ENCODE results near the gene H1-8.
"Not testable (repeated sequence)": the region's sequence is repeated elsewhere in the genome, so short reads cannot be mapped to it uniquely, and the experiment has no call there.

Gene H1-8

DNA sequence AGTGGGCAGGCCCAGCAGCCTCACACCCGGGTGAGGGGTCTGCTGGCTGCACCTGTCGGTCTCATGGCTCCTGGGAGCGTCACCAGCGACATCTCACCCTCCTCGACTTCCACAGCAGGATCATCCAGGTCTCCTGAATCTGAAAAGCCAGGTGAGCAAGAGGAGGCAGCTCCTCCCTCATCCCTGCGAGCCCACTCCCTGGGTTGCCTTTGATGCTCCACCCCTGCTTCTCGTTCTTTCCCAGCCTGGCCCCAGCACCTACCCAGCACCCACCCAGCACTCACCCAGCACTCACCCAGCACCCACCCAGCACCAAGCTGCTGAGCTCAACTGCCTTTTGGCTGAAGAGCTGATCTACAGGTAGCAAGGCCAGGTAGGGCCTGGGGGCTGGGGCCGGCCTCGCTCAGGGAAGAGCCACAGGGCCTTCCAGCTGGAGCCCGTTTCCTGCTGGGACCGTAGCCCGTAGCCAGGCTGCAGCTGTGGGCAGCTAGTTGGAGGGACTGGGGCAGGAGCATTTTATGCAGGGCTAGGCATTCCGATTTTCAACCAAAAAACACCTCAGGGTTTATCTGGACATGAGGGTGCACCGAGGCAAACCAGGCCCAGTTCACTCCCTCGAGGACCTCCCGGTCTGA lies at the start of gene H1-8:
TSS of gene H1-8 (plus strand) at position 20 of the 635 bp plus-strand sequence. CDS start at position 64, 44 bp downstream.
- DNase-seq (ENCODE audit: low read depth in 2 of 2), result no peak

DNA sequence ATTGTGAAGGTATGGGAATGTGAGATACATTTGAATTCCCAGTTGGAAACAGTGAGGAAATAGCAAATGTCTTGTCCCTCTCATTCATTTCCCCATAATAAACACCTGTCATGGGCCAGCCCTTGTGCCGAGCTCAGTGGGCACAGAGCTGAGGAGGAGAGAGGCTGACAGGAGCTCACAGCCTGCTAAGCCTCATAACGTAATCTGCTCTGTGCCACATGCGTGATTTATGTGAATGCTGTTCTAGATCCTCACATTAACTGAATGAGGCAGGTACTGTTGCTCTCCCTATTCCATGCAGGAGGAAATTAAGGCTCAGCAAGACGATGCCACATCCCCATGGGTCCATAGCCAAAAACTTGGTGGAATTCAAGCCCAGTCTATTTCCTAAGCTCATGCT lies 49.8 kb upstream of the H1-8 start:
- no peak for DNase-seq (ENCODE audit: low read depth in 2 of 2)

DNA sequence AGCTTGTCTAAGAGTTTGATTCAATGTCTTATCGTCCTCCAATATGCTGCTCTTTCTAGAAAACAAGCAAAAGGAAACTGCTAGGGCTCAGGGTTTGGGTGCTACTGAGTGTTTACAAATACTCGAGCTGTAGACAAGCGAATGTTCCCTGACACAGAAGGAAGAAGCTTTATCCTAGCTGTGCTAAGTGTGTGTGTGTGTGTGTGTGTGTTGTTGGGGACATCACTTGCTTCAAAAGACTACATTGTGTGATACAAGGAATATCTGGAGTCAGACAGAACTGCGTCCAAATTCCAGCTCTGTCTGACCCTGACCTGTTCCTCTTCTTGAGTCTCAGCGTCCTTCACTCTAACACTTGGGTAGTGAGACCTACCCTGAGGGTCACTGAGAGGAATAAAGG lies 48.5 kb upstream of the H1-8 start:
- DNase-seq (ENCODE audit: low read depth in 2 of 2), result not testable (repeated sequence)

DNA sequence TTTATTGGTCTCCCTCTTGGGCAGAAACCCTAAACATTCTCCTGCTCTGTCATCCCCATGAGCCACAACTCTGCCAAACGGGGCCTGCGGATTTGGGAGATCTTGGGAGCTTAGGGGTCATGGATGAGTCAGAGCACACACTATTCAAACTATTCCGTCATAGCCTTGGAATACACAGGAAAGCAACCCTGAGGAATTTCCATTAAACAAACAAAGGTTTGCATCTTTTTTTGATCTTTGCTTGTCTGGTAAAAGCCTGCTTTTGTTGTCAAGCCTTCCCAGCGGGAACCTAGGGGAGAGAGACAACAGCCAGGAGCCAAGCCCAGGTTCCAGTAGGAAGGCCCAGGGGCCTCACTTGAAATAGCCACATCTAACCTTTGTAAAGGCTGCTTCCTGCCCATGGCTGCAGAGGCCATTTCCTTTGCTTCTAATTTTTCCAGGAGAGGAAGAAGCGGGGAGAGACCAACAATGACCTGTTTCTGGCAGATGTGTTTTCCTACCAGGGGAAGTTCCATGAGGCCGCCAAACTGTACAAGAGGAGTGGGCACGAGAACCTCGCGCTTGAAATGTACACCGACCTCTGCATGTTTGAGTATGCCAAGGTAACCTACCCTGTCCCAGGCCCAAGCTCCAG lies 47.9 kb upstream of the H1-8 start:
- DNase-seq (ENCODE audit: low read depth in 2 of 2), result not testable (repeated sequence)

DNA sequence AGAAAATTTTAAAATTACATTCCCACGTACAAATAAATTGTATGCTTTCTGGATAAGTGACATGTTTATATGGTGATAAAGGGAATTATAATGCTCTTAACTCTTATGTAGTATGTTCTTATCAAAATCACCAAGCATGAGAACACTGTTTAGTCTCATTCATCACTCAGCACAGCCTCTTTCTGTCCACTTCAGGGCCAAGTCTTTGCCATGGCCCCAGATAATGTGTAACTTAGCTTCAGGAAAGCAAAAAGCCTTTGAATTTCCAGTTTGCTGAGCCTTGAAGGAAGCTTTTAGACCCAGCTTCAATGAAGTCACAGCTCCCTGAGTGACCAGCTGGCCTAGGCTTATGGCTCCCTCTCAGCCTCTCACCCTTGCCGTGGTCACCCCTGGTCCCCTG lies 45.1 kb upstream of the H1-8 start:
- not testable (repeated sequence) for DNase-seq (ENCODE audit: low read depth in 2 of 2)

DNA sequence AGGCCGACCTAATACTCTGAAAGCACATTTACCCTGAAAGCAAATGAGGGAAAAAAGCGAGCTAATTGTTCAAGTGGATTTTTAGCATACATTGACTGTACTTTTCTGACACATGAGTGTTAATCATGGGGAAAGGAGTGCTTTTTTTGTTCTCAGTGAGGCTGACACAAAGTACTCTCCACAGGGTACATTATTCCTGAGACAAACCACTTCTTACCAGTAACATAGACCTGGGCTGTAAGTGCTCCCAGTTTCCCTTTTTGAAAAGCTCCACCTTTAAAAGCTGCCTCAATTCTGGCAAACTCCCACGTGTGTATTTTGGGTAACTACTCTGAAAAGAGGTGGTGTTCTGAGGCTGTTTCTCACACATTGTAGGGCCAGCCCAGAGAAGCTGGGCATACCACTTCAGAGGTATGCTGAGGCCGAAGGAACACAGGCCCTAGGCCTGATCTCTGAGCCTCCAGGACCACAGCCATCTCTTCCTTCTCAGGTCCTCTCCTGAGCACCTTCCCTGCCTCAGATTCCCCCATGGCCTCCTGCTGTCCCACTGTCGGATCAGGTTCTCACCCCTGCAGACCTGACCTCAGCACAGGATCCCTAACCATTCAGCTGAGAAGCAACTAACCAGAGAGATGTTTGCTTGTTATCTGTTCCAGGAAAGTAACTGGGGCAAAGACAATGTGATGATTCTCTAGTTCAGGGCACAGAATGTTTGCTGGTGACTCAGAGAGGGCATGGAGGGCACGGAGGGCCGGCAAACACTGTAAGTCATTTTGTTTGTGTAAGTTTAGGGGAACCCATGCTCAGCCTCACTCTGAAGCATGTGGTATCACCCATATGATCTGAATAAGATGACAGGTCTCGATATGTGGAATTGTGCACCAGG lies 44.1 kb upstream of the H1-8 start:
- DNase-seq (ENCODE audit: low read depth in 2 of 2), result not testable (repeated sequence)

DNA sequence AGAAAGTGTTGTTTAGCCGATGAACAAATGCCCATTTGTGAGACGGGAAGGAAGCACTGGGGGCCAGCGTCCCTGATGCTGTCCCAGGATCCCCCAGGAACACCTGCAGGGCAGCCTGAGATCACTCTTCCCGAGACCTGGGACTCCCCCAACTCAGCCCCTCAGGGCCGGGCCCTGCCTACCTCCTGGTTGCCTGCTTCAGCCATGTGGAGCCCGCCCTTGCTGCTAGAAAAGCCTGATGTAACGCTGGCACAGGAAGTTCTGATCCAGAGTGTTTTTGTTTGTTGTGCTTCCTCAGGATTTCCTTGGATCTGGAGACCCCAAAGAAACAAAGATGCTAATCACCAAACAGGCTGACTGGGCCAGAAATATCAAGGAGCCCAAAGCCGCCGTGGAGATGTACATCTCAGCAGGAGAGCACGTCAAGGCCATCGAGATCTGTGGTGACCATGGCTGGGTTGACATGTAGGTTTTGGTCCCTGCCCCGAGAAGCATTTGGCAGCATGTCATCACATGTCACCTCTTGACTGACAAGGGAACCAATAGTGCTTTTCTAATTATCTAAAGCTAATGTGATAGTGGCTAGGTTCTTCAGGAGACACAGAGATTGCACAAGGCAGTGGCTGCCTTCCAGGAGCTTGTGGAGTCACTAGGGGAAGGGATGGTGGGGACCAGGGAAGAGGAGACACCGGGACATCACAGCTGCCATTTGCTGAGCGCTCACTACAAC lies 43.2 kb upstream of the H1-8 start:
- not testable (repeated sequence) for DNase-seq (ENCODE audit: low read depth in 2 of 2)

DNA sequence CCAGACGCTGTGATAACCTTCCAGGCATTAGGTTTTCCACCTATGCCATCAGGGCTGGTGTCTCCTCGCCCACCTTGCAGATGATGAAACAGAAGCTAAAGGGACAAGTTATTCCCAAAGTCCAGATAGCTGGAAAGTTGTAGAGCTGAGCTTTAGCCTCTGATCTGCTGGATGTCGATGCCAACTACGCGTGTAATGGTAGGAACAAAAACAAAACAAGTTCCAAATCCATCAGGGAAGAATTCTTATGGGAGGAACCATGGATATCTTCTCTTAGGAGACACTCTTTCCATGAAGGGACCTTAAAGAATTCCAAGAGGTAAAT lies 42.7 kb upstream of the H1-8 start:
- DNase-seq (ENCODE audit: low read depth in 2 of 2), result no peak

DNA sequence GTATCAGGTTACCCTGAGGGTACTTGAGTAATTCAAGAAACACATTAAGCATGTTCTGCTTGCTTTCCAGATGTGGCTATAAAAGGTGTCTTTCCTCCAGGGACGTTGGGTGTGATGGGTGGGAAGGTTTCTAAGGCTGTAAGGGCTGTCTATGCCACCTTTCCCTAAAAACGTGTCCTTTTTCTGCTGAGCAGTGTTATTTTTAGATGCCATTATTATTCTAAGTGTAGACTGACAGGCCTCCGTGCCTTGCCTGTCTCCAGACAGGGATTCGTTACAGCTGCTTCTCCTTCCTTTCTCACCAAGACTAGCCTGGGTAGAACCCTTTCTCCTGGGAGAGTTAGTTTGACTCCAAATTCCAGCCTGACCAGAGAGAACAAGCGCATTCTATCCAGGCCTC lies 41.3 kb upstream of the H1-8 start:
- no peak for DNase-seq (ENCODE audit: low read depth in 2 of 2)

GRCh38 chr3:129502641-129503408 lies 40.1 kb upstream of the H1-8 start:
- no peak for DNase-seq (ENCODE audit: low read depth in 2 of 2)

DNA sequence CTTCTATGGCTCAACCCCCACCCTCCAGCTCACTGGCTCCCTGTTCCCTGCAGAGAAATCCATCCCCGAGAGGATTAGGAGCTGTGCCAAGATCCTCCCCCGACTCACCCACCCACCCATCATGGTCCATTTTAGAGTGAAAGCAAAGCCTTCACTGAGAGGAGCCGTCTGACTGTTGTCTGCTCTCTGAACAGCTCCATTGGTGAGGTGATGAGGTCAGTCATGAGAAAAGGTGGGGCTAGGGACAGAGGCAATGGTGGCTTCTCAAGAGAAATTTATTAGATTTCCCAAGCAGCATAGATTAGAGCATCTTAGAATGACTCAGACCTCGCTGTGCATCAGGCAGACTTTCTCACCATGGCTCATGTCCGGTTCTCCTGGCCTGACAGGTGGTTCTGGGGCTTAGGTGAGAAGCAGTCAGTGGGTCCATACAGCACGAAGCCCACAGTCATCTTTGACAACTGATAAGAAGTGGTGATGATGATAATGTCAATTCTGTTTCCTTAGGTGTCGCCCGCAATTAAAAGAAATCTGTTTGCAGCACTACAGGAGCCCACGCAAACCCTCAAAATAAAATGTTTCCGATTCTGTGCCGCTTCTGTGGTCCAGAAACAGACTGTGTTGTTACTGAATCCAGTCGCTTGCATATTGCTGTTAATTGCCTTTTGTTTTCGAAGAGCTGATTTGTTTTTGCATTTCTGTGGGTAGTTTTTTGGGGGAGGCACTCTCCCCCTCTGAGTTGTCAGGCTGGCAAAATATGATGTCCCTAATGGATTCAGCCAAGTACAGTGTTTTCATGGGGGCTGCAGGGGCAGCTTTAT lies 39.3 kb upstream of the H1-8 start:
- DNase-seq (ENCODE audit: low read depth in 2 of 2), result no peak

DNA sequence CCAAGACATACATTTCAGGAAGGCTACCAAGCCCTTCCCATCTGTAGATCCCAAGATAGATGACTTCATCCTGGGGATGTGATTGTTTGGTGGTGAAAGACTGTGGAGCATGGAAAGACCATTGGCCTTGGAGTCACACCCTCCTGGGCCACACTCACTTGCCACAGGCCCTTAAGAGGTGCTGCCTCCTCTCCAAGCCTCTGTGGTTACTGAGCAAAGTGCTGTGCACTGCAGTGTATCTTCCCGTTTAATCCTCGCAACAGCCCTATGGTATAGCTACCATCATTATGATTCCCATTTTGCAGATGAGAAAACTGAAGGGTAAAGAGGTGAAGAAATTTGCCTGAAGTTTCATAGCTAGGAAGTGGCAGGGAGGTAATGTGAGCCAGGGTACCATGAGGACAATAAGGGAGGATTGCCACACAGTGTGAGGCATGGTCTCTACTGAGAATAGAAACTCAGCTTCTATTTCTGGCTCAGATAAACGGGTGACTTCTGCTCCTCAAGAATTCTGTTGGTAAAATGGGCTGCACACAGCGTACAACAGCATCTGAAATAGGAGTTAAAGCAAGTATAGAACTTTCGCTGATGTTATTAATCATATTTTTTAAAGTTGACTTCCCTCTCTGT lies 38.4 kb upstream of the H1-8 start:
- DNase-seq (ENCODE audit: low read depth in 2 of 2), result no peak

GRCh38 chr3:129505341-129505740 lies 37.6 kb upstream of the H1-8 start:
- no peak for DNase-seq (ENCODE audit: low read depth in 2 of 2)

DNA sequence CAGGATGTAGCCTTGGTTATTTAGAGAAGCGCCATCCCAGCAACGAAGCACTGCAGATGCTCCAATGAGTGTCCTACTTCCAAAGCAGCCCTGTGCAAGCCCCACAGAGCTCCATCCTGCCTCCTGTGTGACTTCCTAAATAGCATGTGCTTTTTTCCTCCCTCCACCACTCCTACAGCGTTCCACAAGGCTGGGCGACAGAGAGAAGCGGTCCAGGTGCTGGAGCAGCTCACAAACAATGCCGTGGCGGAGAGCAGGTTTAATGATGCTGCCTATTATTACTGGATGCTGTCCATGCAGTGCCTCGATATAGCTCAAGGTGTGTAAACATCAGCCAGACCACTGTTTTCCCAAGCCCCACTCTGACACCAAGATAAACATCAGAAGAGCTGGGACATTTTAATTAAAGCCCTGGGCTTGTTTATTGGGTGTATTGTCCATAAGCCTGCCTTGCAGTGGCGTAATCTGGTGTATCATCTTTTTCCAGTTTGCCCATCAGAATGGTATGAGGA lies 36.7 kb upstream of the H1-8 start:
- no peak for DNase-seq (ENCODE audit: low read depth in 2 of 2)

DNA sequence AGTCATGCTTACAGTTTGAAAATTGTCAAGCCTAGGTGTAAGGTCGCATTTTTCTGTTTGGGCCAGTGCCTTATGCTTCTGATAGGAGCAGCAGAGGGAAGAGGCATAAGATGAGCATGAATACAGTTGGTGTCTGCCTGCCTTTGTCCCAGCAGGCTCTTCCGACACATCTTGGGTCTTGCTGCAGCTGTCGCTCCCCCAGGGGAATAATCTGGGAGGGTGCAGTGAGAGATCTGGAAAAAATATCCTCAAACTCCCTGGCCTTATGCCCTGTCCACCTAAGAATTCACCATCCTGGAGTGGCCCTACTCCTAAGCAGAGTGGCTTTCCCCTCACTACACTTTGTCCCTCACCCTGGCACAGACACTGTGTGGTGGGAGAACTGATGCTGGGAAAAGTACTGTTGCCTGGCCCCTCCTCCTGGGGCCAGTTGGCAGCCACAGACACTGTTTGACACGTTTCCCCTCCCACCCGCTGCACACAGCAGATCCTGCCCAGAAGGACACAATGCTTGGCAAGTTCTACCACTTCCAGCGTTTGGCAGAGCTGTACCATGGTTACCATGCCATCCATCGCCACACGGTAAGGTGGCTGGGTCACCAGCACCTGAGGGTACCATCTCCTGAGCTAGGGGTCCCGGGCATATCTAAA lies 35.7 kb upstream of the H1-8 start:
- no peak for DNase-seq (ENCODE audit: low read depth in 2 of 2)

GRCh38 chr3:129512595-129512994 lies 30.4 kb upstream of the H1-8 start:
- no peak for DNase-seq (ENCODE audit: low read depth in 2 of 2)

DNA sequence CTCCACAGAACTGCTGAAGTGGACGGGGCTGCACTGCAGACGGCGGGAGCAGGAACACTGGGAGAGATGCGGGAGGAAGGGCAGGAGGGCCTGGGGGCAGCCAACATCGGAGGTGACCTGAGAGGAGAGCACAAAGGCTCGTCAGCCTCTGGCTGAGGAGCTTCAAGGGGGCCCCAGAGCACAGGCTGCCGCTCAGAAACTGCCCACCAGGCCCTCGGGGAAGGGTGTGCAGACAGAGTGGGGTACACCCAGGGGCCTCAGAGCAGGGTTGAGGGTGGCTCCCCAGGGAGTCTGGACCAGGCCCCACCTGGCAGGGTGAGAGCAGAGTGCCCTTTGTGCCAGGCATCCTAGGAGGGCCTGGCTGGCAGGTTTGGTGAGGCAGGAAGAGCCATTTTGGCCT lies 29.3 kb upstream of the H1-8 start:
- DNase-seq (ENCODE audit: low read depth in 2 of 2), result no peak

DNA sequence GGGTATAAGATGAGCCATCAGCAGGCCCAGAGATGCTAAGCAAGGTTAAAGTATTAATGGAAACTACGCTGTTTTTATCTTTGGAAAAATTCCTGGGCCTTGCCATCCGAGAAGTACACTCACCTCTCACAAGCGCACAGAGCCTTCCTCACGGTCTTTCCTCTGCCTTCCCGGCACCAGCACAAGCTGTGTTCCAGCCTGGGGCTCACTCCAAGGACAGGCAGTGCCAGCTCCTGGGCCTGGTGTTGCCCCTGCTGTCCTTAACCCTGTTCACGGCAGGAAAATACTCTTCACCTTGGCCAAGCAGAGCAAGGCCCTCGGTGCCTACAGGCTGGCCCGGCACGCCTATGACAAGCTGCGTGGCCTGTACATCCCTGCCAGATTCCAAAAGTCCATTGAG lies 28.9 kb upstream of the H1-8 start:
- no peak for DNase-seq (ENCODE audit: low read depth in 2 of 2)

- no peak for DNase-seq (ENCODE audit: low read depth in 2 of 2)
Measured at GRCh38 chr3:129514563-129514962, 28.4 kb upstream of the H1-8 start.
